CD4-positive, alpha-beta T cell treated with Interleukin-10 for 1 hour (primary cell): ENCODE measurements around the gene GRIPAP1.

ENCODE experiments used
- DNase-seq: peaks from one replicate; pipeline ENCODE4 v3.0.0-alpha.2; 2020

GRIPAP1 gene, protein sequence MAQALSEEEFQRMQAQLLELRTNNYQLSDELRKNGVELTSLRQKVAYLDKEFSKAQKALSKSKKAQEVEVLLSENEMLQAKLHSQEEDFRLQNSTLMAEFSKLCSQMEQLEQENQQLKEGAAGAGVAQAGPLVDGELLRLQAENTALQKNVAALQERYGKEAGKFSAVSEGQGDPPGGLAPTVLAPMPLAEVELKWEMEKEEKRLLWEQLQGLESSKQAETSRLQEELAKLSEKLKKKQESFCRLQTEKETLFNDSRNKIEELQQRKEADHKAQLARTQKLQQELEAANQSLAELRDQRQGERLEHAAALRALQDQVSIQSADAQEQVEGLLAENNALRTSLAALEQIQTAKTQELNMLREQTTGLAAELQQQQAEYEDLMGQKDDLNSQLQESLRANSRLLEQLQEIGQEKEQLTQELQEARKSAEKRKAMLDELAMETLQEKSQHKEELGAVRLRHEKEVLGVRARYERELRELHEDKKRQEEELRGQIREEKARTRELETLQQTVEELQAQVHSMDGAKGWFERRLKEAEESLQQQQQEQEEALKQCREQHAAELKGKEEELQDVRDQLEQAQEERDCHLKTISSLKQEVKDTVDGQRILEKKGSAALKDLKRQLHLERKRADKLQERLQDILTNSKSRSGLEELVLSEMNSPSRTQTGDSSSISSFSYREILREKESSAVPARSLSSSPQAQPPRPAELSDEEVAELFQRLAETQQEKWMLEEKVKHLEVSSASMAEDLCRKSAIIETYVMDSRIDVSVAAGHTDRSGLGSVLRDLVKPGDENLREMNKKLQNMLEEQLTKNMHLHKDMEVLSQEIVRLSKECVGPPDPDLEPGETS

DNA sequence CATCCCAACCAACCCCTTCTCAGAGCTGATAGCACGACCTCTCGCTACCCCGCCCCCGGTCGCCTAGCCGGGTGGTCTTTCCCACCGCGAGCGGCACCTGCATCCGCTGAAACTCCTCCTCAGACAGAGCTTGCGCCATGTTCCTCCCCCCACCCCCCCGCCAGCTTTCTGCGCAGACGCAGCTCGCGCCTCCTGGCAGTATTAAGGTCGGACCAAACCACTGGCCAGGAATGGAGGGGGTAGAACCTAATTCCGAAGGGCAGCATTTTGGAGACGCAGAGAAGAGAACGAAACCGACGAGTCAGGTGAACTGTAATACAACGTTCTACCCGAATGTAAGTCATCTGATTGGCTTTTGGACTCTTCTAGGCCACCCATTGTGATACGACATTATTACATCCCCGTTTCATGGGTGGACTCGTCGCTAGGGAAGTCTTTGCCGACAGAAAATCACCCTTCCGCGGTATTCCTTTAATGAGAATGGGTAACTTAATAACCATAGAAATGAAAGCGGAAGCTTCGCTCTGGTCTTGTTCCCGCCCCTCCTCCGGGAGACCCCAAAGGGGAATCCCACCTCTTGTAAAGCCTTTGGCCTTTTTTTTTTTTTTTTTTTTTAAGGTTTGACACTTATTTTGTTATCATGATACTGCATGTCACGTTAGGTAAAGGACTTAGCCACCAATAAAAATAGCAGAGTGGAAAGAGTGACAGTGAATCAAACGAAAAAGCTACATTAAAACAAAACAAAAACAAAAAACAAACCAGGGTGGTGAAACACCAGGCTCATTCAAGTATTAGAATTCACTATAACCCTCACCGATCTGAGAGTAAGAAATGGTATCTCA is at the start of gene GRIPAP1:
Gene GRIPAP1, minus strand, starts transcription at position 174 of the 845 bp plus-strand sequence. Its CDS starts 35 bp downstream, at position 139.
- DNase-seq, result peak; percentile 91

DNA sequence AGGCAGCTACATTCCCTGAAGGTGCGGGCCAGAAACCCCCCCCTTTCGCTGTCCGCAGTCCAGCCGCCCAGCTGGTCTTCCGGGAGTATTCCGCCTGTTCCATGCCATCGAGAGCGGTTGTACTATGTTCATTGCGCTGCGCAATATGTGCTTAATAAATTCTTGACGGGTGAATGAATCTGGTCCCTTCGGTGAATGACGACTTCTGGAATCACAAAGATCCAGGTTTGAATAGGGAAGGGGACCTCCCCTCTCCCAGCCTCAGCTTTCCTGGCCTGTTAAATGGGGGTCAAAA is 41.9 kb upstream of the GRIPAP1 start:
- DNase-seq, result no peak

DNA sequence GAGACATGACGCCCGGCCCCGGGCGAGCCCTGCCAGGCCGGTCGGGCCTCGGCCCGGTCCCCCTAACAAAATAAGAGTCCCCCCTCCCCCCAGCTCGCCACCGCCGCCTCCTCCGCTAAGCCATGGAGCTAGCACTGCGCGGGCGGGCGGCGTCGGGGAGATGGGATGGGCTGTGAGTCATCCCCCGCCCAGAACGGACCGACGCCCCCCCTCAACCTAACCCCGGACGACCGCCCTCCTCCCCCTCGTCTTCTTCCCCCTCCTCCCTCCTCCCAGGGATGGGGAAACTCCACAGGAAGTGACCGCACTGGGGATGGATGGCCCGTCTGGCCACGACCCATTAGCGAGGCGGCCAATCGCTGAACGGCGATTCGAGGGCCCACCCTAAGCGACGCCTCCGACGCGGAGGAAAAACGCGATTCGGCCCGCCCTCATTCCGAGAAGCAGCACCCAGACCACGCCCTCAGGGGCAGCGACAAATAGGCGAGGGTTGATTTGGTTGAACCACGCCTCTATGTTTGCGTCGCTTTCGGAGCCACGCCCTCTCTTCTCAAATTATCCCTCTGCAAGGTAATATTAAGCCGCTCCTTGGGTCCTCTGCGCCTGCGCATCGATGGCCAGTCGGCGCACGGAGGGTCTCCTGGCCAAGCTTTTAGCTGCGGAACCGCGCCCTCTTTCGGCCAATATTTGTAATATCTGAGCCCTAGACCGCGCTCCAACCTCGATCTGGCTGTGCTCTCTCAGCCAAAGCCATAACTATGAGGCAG is 41.3 kb upstream of the GRIPAP1 start, which contains the start of gene TFE3:
Gene TFE3, minus strand, starts transcription at position 138 of the 767 bp plus-strand sequence. Its CDS starts 131 bp downstream, at position 7.
- DNase-seq, result peak; percentile 98

DNA sequence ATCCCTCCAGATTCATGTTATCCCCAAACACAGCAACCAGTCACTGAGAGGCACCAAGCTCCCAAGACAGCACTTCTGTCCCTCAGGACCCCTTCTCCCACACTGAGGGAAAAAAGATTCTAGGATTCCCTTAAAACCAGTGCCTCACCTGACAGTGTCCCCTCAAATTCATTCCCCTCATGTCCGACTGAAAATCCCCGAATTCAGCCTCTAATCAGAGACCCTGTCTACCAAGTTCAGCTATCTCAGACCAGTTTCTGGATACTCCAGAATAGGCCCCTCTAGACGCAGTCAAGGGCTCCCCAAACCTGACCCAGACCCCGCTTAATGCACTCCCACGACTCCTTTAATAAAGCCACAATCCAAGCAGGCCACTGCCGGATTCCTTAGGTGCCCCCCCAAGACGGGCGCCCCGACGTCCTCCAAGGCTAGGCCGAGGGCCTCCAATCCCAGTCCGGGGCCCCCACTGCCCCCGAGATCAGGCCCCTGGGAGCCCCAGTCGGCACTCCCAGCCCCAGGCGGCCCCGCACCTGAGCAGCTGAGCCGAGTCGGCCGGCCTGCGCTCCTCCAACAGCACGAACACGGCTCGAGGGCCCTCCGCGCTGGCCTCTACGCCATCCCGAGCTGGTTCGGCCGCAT is 40.6 kb upstream of the GRIPAP1 start:
- peak; percentile 18 for DNase-seq

DNA sequence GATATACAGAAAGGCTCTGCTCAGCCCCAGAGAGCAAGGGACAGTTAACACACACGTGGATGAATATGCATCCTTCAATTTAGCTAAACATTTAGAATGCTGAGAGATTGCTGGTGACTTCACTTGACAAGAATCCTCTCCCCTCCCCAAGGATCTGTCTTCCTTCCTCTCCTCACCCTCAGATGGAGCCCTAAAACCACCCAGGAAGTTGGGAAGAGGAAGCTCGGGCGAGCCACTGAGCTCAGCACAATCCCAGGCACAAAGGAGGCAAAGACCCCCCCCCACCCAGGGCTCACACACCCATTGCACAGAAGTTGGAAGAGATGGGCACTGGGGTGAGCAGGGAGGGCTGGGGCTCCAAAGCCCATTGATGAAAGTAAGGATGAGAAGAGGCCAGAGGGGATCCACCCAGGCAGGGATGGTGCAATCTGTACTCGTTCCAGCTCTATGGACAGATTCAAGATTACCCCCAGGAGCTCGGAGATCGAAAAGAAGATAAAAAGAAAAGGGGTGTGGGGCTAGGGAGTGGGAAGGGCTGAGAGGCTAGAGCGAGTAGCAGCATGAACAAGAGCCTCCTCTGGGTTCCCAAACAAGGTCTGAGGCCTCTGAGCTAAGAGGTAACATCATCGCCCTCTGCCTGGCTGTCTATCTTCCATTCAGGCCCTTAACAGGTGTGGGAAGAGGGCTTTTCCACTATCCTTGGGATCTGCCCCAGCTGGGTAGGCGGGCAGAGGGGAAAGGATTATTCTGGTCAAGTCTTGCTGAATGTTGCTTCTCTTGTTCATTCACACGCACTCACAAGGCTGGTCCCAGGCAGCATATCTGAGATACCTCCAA is 39.9 kb upstream of the GRIPAP1 start:
- DNase-seq, result peak; percentile 28

DNA sequence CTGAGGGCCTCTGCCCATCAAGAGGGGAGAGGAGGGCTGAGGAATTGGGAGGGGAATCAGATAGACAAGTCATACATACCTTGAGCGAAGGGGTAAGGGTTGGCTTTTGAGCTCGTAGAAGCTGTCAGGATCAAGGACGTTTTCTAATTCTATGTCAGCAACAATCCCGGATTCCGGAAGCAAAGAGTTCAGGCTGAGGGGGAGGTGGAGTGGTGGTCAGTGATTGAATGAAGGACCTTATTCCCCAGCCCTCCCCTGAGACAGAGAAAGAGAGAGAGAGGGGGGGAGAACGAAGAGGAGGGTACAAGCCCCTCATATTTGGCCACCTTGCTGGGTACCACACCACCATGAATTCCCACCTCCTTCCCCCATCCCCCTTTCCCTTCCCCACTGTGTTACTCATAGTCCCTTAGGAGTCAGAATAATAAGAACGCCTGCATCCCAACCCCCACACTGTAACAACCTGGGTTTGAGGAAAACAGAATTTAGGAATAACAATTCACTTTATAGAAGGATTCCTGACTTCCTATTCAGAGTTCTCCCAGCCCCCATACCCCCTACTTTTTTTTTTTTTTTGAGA is 38.4 kb upstream of the GRIPAP1 start:
- no peak for DNase-seq

DNA sequence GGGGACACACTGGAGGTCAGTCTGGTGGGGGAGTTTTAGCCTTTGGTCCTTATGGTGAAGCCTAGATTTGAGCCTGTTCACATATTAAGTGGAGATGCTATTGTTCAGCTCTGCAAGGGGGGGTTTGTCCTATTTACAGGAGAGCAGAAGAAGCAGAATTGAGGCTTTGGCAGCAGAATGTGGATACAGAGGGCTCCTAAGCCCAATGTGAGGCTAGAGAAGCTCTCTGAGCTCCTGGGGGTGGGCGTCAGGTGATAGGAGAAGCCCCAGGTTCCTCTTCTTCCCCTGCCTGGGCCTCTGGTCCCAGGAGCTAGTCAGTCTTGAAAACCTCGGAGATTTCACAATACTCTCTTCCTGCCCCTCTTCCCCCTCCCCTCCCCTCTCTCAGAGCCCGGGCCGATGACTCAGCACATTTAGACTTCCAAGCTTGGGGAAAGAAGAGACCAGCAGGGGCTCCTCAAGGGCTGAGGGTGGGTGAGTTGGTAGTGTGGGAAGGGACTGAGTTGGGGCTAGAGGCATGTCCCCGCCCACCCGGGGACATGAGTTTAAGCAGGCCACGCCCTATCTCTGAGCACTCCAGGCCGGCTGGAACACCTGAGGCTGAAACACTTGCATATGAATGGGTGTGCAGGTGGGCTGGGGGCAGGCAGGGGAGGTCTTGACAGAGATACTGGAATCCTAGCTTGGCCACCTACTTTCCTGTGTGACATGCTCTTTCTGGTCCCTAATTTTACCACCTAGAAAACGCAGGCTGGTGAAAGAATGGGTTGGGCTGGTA is 37.7 kb upstream of the GRIPAP1 start:
- peak; percentile 60 for DNase-seq

DNA sequence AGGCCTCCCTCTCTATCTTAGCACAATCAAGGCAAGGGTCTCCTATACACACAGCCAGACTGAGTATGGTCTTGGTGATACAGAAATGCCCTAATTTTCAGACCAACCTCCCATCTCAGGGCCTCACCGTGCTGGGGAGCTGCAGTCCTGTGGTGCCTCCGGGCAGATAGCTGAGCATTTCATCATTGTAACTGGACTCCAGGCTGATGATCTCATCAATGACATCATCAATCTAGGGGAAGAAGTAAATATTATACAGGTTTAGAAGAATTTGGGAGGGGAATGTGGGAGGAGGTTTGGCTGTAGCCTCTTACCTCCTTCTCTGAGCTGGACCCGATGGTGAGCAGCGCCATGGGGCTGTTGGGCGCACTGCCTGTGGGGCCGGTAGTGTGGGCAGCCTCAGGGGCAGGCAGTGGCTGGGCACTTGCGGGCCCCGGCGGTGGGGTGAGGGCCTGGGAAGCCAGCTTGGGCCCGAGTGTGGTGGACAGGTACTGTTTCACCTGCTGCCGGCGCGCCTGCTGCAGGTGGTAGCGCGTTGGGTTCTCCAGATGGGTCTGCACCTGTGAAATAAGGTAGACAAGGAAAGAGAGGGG is 35.9 kb upstream of the GRIPAP1 start:
- no peak for DNase-seq

DNA sequence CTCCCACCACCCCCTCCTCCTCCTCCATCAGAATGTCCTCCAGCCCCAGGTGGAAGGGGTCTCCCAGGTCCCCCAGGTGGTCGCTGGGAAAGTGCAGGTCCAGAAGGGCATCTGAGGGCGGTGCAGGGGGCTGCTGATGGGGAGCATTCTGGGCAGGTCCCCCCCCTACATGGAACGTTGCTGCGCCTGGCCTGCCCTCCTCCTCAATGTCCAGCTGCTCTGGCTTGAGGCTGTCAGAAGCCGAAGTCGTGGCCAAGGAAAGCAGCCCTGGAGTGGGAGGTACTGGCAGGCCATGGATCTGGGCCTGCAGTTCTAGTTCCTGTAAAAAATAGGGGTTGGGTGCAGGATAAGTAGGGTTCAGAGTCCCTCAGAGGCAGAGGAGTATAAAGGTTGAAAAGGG is 28.2 kb upstream of the GRIPAP1 start:
- no peak for DNase-seq

DNA sequence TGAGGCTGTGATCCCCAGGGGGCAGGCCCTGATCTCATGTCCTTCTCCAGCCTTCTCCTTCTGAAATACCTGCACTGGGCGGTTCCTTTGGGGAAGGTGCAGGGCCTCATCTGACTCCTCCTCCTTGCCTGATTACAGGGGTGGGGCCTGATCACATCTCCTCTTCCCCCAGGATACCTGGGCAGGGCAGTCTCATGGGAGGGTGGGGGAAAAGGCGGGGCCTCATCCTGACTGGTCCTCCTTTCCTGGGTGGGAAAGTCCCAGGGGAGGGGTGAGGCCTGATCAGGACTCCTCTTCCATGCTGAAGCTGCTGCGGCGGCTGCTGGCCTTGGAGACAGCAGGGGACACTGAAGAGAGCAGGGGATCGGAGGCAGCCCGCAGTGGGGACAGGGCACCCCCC is 27.8 kb upstream of the GRIPAP1 start:
- no peak for DNase-seq

DNA sequence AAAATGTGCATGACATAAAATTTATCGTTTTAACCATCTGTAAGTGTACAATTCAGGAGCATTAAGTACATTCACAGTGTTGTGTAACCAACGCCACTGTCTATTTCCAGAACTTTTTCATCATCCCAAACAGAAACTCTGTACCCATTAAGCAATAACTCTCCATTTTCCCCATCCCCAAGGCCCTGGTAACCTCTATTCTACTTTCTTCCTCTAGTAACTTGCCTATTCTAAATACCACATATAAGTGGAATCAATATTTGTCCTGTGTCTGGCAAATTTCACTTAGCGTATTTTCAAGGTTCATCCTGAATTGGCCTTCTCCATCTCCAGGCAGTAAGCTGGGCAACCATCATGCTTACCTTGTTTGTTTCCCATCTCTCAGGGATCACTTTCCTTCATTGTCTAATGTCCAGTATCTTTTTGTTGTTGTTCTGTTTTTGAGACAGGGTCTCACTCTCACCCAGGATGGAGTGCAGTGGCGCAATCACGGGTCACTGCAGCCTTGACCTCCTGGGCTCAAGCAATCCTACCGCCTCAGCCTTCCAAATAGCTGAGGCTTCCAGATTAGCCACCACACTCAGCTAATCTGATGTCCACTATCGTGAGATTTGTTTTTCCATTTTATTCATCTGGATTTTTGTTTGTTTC is 17.7 kb upstream of the GRIPAP1 start:
- no peak for DNase-seq

DNA sequence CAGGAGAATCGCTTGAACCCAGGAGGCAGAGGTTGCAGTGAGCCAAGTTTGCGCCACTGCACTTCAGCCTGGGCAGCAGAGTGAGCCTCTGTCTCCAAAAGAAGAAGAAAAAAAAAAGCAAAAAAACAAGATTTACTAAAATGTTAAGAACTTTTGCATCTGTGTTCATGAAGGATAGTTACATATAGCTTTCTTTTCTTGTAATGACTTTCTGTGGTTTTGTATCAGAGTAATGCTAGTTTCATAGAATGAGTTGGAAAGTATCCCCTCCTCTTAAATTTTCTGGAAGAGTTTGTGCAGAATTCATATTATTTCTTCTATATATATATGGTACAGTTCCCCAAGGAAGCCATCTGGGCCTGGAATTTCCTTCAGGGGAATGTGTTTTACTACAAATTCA is 17.0 kb upstream of the GRIPAP1 start:
- DNase-seq, result no peak

DNA sequence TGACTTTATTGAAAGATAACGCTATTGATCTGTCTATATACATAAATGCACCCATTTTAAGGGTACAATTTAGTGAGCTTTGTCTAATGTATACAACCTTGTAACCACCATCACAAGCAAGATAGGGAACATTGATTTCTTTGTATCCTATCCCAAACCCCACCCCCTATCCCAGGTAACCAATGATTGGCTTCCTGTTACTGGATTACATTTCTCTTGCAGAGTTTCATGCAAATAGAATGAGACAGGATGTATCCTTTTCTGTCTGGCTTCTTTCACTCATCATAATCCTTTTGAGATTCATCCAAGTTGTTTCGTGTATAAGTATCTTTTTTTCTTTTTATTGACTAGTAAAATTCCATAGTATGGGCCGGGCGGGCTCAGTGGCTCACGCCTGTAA is 1.6 kb upstream of the GRIPAP1 start:
- no peak for DNase-seq

DNA sequence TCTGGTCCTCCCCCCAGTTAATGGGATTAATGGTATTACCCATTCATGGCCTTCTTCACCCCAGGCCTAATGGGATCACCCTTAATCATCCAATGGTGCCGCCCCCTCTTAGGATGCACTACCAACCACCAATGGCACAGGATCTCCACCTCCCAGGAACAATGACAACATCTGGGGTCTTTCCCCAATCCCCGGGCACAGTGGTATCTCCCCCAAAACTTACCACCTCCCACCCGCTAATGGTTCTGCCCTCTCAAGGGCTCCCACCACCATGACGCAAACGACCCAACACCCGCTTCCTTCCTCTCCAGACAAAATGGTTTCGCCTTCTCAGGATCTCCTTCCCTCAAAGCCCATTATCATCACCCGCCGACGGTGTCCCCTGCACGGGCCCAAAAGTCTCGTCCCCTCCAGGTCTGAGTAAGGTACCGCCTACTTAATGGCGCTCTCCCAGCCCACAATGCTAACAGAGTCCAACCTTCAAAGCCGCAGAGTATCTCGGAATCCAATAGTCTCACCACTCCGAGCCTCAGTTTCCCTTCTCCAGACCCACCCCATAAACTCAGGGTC is 458 bp downstream of the GRIPAP1 start:
- peak; percentile 77 for DNase-seq

DNA sequence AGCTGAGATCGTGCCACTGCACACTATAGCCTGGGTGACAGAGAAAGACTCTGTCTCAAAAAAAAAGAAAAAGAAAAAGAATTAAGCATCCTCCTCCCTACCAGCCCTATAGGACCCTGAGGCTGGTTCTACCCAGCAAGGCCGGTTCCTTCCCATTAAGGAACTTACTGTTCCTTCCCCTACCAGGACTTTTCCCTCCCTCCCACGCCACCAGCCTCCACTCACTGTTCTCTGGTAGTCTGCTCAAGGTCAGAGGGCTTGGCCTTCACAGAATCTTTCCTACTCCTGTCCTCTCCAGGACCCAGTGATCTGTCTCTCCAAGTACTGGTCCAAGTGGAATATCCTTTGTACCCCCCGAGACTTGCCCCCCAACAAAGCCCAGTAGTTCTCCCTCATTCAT is 1.4 kb downstream of the GRIPAP1 start:
- no peak for DNase-seq

DNA sequence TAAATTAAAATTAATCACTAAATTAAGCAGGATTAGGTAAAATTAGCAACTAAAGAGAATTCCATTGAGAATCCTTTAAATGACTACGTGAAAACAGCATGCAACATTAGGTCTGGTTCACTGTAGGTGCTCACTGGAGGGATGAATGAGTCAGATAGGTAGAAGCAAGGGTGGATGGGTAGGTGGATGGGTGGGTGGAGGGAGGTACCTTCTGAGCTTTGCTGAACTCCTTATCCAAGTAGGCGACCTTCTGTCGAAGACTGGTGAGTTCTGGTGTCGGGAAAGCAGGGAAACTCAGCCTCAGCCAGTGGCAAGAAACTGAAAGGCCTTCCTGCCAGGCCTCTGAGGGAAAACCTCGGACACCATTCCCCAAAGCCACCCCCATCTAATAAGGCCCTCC is 3.0 kb downstream of the GRIPAP1 start:
- DNase-seq, result no peak

DNA sequence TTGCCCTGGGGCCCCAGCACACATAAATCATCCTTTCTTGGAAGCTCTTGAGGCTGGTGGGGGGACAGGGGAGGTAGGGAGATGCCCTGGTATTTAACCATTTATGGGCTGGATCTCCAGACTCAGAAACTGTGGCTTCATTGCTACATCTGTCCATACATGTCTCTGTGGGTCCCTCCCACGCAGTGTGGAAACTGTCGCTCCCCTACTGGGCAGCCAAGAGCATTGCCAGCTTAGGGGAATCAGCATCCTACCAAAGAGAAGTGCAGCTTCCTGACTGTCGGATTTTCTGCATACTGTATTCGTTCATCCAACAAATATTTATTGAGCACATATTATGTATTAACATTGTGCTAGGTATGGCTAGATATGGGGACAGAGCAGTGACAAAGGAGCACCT is 3.7 kb downstream of the GRIPAP1 start:
- no peak for DNase-seq

DNA sequence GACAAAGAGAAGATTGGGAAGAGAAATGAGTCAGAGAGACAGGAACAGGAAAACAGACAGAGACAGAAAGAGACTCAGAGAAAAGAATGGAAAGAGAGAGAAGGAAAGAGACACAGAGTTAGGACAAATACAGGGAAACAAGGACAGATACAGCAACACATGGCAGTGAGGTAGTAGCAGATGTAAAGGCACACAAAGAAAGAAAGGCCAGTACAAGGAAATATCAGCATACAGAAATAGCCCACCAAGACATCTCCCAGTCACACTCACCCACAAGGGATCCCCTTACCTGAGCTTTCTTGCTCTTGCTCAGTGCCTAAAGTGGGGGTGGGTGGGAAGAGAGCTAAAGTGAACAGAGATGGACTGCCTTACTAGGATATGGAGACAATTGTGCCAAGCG is 4.2 kb downstream of the GRIPAP1 start:
- no peak for DNase-seq
